GM23338 (cell line): Measurements from ENCODE around the gene GLRX2. TPM values are rescaled to one million over a fixed set of nuclear protein-coding genes. Genes with fewer than 3 reads are reported as not detected.

ENCODE experiments used
- ATAC-seq: fragments of 200-7000 bp; cut with Tn5 transposase; 3 replicates; pipeline ENCODE4 v1.9.1; 2020
- DNase-seq: peaks from one replicate; pipeline ENCODE4 v3.0.0-alpha.2; 2015; ENCODE audit warnings: low spot score
- H2AFZ ChIP-seq: fragments of 200-600 bp; sonication (generic); 2 replicates; pipeline ENCODE4 v1.8.0; 2016; ENCODE audit warnings: antibody characterized with exemption, mild to moderate bottlenecking, moderate library complexity
- H3F3A ChIP-seq: fragments of 200-600 bp; sonication (generic); replicated peaks from 2 replicates; pipeline ENCODE4 v1.8.0; 2017; ENCODE audit warnings: antibody characterized with exemption, mixed run types, low read depth
- H3K27ac ChIP-seq: fragments of 200-600 bp; sonication (generic); 2 replicates; pipeline ENCODE4 v1.6.1; 2016; ENCODE audit warnings: low read depth
- H3K27me3 ChIP-seq: fragments of 200-600 bp; sonication (generic); 2 replicates; pipeline ENCODE4 v1.8.0; 2016; ENCODE audit warnings: mild to moderate bottlenecking, mixed run types, moderate library complexity; ENCODE audit not compliant: insufficient read depth
- H3K36me3 ChIP-seq: fragments of 200-600 bp; sonication (generic); 2 replicates; pipeline ENCODE4 v1.8.0; 2016; ENCODE audit warnings: mild to moderate bottlenecking; ENCODE audit not compliant: insufficient read depth
- H3K4me1 ChIP-seq: fragments of 200-600 bp; sonication (generic); 2 replicates; pipeline ENCODE4 v1.8.0; 2016; ENCODE audit warnings: mild to moderate bottlenecking, moderate library complexity; ENCODE audit not compliant: insufficient read depth
- H3K4me2 ChIP-seq: fragments of 200-600 bp; sonication (generic); 2 replicates; pipeline ENCODE4 v1.7.1; 2017; ENCODE audit warnings: mixed run types
- H3K4me3 ChIP-seq: fragments of 200-600 bp; sonication (generic); 2 replicates; pipeline ENCODE4 v1.6.1; 2016; ENCODE audit warnings: mixed run types
- H3K79me2 ChIP-seq: fragments of 200-600 bp; sonication (generic); replicated peaks from 2 replicates; pipeline ENCODE4 v1.8.0; 2017; ENCODE audit warnings: mild to moderate bottlenecking; ENCODE audit not compliant: insufficient read depth
- H3K9me2 ChIP-seq: fragments of 200-600 bp; sonication (generic); 2 replicates; pipeline ENCODE4 v1.8.0; 2017; ENCODE audit not compliant: insufficient read depth
- H4K20me1 ChIP-seq: fragments of 200-600 bp; sonication (generic); replicated peaks from 2 replicates; pipeline ENCODE4 v1.8.0; 2017; ENCODE audit warnings: mild to moderate bottlenecking; ENCODE audit not compliant: insufficient read depth
- H3K27ac Mint-ChIP-seq: 2 replicates; pipeline ENCODE4 v1.8.0; 2020; ENCODE audit warnings: inconsistent platforms, mild to moderate bottlenecking, moderate library complexity, mixed read lengths
- H3K27me3 Mint-ChIP-seq: 3 replicates; pipeline ENCODE4 v1.8.0; 2022; ENCODE audit warnings: low read depth, mild to moderate bottlenecking, moderate library complexity, mixed read lengths, inconsistent platforms; ENCODE audit not compliant: insufficient read depth, poor library complexity
- H3K36me3 Mint-ChIP-seq: 3 replicates; pipeline ENCODE4 v1.8.0; 2021; ENCODE audit warnings: low read depth, mild to moderate bottlenecking, inconsistent platforms, moderate library complexity, mixed read lengths
- H3K4me1 Mint-ChIP-seq: 3 replicates; pipeline ENCODE4 v1.8.0; 2020; ENCODE audit warnings: mild to moderate bottlenecking, inconsistent platforms, mixed read lengths
- H3K4me3 Mint-ChIP-seq: 3 replicates; pipeline ENCODE4 v1.8.0; 2021; ENCODE audit warnings: moderate library complexity, mild to moderate bottlenecking, inconsistent platforms, mixed read lengths
- H3K9me3 Mint-ChIP-seq: 3 replicates; pipeline ENCODE4 v1.8.0; 2020; ENCODE audit warnings: moderate library complexity, mild to moderate bottlenecking, inconsistent platforms, mixed read lengths
- CREB1 ChIP-seq: fragments of 250-450 bp; sonication (Bioruptor Pico); IDR thresholded peaks from 2 replicates; pipeline ENCODE4 v1.5.0; 2020; ENCODE audit warnings: low read depth, mild to moderate bottlenecking, moderate library complexity
- CTCF ChIP-seq, 2 experiments: fragments of 200-600 bp in 1 of 2; sonication (generic) in 1 of 2; conservative IDR thresholded peaks; 2 replicates each; pipeline versions ENCODE4 v1.5.1 to v1.6.1; 2016 to 2017; ENCODE audit warnings: antibody characterized with exemption in 2 of 2, low read depth in 2 of 2, mild to moderate bottlenecking in 2 of 2, moderate library complexity in 1 of 2
- ETS1 ChIP-seq: IDR thresholded peaks from 2 replicates; pipeline ENCODE4 v1.6.1; 2016; ENCODE audit warnings: antibody characterized with exemption
- EZH2 ChIP-seq: fragments of 200-600 bp; sonication (generic); IDR thresholded peaks from one replicate; pipeline ENCODE4 v1.8.0; 2017; ENCODE audit warnings: antibody characterized with exemption, mild to moderate bottlenecking, low read depth; ENCODE audit not compliant: unreplicated experiment
- JUNB ChIP-seq: IDR thresholded peaks from one replicate; pipeline ENCODE4 v1.6.1; 2016; ENCODE audit warnings: antibody characterized with exemption; ENCODE audit not compliant: unreplicated experiment
- REST ChIP-seq: IDR thresholded peaks from one replicate; pipeline ENCODE4 v1.6.1; 2018; ENCODE audit warnings: antibody characterized with exemption; ENCODE audit not compliant: unreplicated experiment
- ZNF331 ChIP-seq: fragments of 250-450 bp; sonication (Bioruptor Pico); IDR thresholded peaks from 2 replicates; pipeline ENCODE4 v1.5.0; 2020; ENCODE audit warnings: low read depth, mild to moderate bottlenecking, moderate library complexity
- ZNF462 ChIP-seq: fragments of 250-450 bp; sonication (Bioruptor Pico); IDR thresholded peaks from 2 replicates; pipeline ENCODE4 v1.5.0; 2020; ENCODE audit warnings: mild to moderate bottlenecking, moderate library complexity
- polyA plus RNA-seq: library from polyadenylated mRNA; unstranded; fragments of >200 nt; fragmentation: Nextera tagmentation; extraction: Ambion mirVana; gene quantifications from 2 replicates; pipeline ENCODE4 v1.2.1, GENCODE V29; 2016
- total RNA-seq: library from RNA; depleted of rRNA; stranded (reverse); fragments of >200 nt; shearing (Covaris generic); gene quantifications from 2 replicates; pipeline ENCODE4 v1.2.3, GENCODE V29; 2014

The GLRX2 gene
- total and polyA plus RNA-seq, 2 experiments from 2014 or later = 7.7 to 28.3 TPM

- Histone ChIP-seq H3F3A (no peaks in the 10 kb centered on the region), H3K27me3 (no peaks in the 10 kb centered on the region), H3K36me3 (peaks cover 26% of the 10 kb centered on the region), H3K79me2 (no peaks in the 10 kb centered on the region), H3K4me2 (no peak overlapping the region), H3K4me1 (no peaks in the 10 kb centered on the region; the same call in 1 of the 2 replicates), H3K9me2 (no peaks in the 10 kb centered on the region), H3K4me3 (no peak overlapping the region), H4K20me1 (no peaks in the 10 kb centered on the region), H3K27ac (no peak overlapping the region), H2AFZ (no peak overlapping the region)
- peaks cover 2% of the 10 kb centered on the region for H3K27me3 Mint-ChIP-seq
- peaks cover 5% of the 10 kb centered on the region; the same call in 2 of the 3 replicates for H3K4me1 Mint-ChIP-seq
- H3K9me3 Mint-ChIP-seq = no peaks in the 10 kb centered on the region
- H3K36me3 Mint-ChIP-seq = peaks cover 50% of the 10 kb centered on the region
- no peak for TF ChIP-seq JUNB
- no peak for TF ChIP-seq ETS1
- no peak for TF ChIP-seq ZNF331
- no peak for TF ChIP-seq REST
- TF ChIP-seq ZNF462 (CRISPR knock-in tag) = no peak
- TF ChIP-seq CREB1 = no peak
- no peak for TF ChIP-seq CTCF (conservative IDR thresholded peaks at IDR 0.05; ENCODE audit: low read depth in 2 of 2)
- TF ChIP-seq EZH2 = no peak
- ATAC-seq = no peak
- no peak for DNase-seq
- H3K27ac Mint-ChIP-seq = peak overlapping the region; percentile 44; the same call in 1 of the 2 replicates
- H3K4me3 Mint-ChIP-seq = no peak overlapping the region
These were observed 21.7 kb downstream of the GLRX2 start for GRCh38 chr1:193083365-193084088.
